NCI-H2171 (cell line): ENCODE results near the gene PCDH12.

Source experiments
- DNase-seq: peaks from one replicate; lab custom pipeline; 2025; lab: John Stamatoyannopoulos, UW

Gene PCDH12

DNA sequence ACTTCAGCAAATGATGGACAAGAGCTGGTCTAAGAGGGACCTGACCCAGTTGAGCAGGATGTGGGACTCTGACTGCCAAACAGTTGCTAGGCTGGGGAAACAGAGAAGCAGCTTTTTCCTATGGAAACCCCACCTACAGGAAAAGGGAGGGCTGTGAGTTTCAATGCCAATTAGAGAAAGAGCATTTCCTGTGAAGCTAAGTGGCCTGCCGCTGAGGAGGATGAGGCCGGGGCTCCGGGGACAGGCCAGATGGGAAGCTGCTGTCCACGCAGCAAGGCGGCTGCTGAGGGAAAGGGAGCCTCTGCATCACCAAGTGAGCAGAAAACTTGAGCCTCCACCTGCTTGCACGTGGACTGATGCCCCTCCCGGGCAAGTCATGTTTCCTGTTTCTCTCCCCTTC is at the start of gene PCDH12:
PCDH12 (minus strand) TSS at position 90 of the 400 bp plus-strand sequence. CDS start 351 bp downstream, outside the sequence.
- no peak for DNase-seq

- no peak for DNase-seq
Observed at GRCh38 chr5:142007237-142007544, 49.2 kb upstream of the PCDH12 start.

- no peak for DNase-seq
Observed at GRCh38 chr5:142006363-142007236, 48.6 kb upstream of the PCDH12 start.

GRCh38 chr5:142003266-142003800 is 45.3 kb upstream of the PCDH12 start:
- no peak for DNase-seq

DNA sequence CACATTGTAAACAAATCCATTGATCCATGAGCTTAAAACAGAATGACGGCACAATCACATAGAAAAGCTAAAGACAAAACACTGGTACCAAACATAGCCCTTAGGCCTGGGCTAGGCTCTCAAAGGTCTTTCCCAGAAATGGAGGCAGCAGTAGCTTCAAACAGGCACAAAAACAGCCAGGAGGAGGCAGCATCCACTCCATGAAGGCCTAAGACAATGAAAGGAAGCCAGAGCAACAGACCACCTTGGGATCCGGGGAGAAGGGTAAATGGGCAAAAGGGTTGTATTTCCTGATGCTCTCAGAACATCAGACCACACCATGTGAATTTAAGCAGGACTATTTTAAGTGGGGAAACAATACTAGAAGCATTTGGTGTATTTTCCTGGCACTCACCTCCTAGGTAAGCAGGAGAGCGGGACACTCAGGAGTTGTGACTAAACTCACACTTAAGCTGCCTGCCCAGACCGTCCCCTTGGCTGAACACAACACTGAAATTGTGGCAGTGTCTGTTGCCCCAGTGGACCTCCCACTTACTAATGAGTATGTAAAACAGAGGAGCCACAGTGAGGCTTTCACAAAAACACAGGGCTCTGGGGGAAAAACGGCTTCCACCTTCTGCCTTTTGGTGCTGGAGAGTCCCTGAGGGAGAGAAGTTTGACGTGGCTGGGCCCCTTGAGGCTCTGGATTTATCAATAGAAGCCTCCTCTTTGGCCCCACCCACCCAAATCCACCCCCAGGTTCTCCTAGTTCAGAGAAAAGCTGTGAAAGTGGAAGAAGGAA is 42.9 kb upstream of the PCDH12 start:
- DNase-seq: no peak

- DNase-seq: no peak
Observed at GRCh38 chr5:142000173-142000572, 42.2 kb upstream of the PCDH12 start.

DNA sequence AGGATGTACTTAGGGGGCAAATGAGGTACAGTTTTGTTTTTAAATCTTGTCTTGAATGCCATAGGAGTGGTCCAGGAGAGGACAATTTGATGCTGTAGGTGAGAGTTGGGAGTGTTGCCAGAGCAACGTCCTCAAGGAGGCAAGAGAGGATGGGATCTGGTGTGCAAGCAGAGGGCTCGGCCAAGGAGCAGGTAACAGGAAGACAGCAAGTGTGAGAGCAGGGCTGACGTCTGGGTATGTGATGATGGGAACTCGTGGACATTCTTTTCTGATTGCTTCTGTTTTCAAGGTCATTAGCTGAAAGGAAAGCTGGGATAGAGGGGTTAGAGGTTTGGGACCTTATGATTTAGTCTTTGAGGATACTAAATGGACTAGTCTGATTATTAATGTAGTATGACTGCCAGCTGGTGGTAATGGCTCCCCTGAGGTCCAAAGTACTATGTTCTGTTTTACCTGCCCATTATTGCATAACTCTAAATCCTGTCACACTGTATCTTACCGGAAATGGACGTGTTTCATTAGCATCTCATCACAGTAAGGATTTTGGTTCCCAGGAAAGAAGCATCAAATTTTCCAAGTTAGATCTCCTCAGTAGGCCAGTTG is 39.5 kb upstream of the PCDH12 start:
- DNase-seq: no peak

DNA sequence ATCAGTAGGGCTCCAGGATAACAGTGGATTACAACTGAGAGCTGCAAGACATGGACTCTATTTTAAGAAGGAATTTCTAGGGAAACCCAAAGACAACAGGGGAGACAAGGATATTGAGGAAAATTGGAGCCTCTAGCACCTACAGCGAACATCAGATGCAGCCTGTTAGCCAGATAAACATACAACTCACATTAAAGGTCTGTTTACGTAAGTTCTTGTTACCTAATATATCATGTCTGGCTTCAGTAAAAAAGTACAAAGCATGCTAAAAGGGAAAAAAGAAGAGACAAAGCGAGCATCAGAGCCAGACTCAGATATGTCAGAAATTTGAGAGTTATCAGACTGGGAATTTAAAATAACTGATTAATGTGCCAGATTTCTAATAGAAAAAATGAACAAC is 37.7 kb upstream of the PCDH12 start:
- DNase-seq: no peak

GRCh38 chr5:141994511-141995136 is 36.6 kb upstream of the PCDH12 start:
- no peak for DNase-seq

DNA sequence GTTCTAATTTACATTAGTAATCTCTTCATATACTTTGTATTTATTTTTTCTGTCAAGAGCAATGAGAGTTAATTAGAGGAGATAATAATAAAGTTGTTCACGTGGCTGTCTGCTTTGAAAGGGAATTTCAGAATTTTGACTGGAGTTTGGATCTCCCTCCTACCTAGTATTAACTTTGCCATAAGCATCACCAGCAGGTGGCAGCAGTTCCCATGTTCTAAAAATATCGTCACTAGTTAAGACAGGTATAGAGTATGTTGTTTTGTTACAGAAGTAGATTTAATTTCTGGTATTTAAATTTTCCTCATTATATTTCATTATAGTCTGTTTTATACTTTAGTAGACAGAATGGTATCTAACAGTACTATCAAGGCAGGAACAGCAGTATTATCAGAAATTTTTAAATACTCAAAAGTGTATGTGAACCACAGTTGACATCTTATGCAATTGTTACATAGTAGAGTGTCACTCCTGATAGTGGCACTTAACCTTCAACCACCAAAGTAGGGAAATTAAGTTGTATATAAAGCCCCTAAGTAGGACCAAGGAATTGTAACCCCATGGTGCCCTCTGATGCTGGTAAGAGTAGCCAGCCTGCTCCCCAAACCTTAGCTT is 34.5 kb upstream of the PCDH12 start:
- no peak for DNase-seq

DNA sequence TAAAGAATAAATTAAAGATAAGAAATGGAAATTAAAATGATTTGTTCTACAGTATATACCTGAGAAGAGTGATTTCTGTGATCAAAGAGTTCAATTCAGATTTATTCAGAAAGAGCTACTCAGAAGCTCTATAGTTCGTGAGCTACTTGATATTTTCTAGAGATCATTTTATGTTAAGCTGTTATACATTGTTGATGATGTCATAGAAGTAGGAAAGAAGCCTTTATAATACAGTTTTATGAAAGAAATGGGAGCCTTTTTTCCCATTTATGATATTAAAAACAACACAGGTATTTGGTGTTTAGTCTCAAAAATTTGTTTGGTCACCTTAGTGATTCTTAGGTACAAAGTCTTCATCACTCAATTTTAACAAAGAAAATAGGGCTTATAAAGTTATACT is 31.7 kb upstream of the PCDH12 start:
- DNase-seq: no peak

GRCh38 chr5:141986072-141986471 is 28.1 kb upstream of the PCDH12 start:
- DNase-seq: no peak

- DNase-seq: no peak
Observed at GRCh38 chr5:141982626-141983025, 24.6 kb upstream of the PCDH12 start.

- no peak for DNase-seq
Observed at GRCh38 chr5:141978389-141978788, 20.4 kb upstream of the PCDH12 start.

DNA sequence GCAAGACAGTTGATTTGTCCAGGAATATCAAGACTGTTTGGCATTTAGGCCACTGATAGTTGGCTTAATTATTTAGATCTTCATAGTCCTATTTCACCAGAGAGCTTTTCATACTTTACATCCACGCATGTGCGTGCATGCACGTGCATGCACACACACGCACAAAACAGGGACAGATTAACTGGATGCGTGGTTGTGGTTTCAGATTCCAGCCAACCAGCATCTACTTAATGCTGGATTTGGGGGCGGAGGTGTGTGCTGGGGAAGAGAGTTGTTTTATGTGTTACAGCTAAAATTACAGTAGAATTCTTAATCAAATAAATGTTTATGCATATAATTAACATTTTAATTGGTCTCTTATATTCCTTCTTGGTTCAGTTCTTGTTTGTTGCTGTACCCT is 18.2 kb upstream of the PCDH12 start:
- no peak for DNase-seq

GRCh38 chr5:141973871-141974595 is 16.0 kb upstream of the PCDH12 start:
- no peak for DNase-seq

GRCh38 chr5:141969783-141970771 is 12.1 kb upstream of the PCDH12 start:
- DNase-seq: no peak

- DNase-seq: peak; percentile 78
Observed at GRCh38 chr5:141968914-141969608, 11.1 kb upstream of the PCDH12 start, which contains the start of gene RNF14. TSS of gene RNF14 (plus strand) at chr5:141969105. CDS start at chr5:141973589, 4,484 bp downstream.

DNA sequence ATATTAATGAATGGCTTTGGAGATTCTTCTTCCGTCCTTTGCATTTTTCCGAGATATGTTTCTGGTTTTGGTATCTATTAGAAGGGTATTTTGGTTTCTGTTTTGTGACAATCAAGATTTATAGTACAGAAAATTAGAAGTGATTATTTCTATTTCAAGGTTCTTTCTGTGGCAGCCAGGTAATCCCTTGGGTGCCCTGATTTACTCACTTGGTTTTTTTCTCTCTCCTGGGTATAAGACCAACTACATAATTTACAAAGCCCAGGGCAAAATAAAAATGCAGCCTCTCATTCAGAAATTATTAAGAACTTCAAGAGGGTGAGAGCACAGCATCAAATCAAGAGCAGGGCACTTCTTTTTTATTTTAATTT is 8.9 kb upstream of the PCDH12 start:
- DNase-seq: no peak
